T follicular helper cell (primary cell): Measurements from ENCODE around the gene GLOD4.
"Not testable (repeated sequence)": the region's sequence is repeated elsewhere in the genome, so short reads cannot be mapped to it uniquely, and the experiment has no call there.

Source experiments
- DNase-seq: peaks from one replicate; pipeline ENCODE4 v3.0.0-alpha.2; 2020; ENCODE audit warnings: low read depth

GLOD4 gene

DNA sequence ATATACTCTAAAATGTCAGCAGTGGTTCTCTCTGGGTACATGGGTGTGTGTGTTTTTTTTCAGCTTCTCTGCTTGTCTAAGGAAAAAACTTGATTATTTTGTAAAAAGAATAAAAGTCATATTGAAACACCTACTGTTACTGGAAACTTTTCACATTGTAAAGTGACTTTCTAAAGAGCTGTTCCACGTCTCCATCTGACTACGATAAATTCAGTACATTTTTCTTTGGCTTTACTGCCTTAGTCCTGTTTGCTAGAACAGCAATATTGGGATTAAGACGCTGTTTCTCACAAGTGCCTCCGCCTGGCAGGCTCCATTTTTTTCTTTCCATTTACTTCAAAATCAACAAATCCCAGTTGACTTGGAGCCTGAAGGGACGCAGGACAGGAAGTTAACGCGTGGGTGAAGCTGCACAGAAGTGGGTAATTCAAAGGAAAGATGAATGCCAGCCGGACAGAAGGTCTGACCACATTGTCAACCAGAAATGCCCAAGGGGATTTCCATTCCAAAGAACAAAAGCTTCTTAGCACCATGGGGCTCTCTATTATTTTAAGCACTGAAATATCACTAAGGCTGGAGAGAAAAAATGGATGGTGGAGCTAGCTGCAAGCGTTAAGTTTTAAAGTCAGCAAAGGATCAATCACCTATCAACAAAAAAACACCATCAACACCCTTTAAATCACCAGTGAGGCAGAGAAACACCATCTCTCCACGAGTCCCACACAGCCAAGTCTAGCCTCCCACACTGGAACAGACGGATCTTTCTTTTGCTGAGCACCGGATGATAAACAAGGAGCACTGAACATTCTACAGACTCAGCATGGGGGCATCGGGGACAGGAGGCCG is 8.4 kb downstream of the GLOD4 start:
- no peak for DNase-seq

DNA sequence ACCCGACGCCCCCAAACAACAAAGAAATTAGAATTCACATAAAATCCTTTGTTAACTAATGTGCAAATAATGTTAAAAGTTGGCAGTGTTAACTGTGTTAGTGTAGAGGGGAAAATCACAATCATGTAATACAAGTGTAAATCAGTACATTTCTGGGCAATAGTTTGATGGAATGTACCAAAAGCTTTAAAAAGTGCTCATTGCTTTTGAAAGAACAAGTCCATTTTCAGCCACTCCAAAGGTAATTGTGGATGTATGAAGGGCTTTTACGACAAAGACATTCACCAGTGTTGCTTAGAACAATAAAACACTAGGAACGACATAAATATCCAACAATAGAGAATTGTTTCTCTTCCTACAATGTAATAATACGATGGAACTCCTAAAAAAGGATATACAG is 9.1 kb downstream of the GLOD4 start:
- no peak for DNase-seq

DNA sequence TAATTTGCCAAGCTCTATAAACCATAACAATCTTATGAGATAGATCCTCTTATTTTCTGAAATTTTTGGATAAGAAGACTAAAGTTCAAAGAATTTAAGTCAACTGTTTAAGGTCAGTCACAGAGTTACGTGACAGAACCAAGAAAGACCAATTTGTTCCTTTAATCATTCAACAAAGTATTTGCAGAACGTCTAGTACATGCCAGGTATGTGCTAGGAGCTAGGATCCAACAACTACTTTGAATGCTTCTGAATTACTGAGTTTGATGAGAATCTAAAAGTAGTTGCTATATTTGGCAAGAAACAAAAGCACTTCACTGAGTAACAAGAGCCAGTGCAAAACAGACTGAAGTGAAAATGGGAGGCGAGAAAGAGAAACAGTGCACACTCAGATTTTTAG is 15.0 kb downstream of the GLOD4 start:
- DNase-seq, result no peak

DNA sequence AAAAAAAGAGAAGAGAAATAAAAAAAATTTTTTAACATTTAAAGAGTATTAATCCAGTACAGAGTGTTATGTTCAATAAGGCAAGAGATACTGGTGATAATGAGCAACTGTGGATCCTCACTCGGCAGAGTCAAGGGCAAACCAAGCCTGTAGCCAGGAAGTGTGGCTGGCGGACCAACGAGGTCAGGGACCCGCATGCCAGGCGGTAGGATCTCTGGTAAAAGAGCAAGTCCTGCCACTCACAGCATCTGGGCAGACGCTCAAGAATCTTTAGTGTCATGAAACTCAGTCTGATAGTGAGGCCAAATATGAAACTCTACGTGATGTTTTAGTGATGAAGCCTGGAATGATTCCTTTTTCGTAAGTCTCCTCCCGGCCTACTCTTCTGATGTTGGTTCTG is 21.7 kb downstream of the GLOD4 start:
- DNase-seq, result no peak

DNA sequence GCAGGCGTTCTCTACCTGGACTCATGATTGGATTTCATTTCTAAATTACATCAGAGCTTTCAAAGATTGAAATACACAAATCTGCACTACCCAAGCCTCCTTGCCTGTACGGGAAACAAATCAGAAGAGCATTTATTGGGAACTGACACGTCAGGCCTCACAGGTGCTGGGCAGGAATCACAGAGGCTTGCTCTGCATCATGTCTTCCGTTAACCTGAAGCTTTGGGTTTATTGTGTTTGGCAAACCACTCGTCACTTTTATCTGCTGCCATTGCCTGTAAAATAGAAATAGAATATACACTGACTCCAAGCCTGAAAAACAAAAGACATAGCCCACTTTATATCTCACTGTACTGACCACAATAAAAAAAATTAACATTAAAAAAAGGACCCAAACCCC is 22.1 kb downstream of the GLOD4 start:
- no peak for DNase-seq

DNA sequence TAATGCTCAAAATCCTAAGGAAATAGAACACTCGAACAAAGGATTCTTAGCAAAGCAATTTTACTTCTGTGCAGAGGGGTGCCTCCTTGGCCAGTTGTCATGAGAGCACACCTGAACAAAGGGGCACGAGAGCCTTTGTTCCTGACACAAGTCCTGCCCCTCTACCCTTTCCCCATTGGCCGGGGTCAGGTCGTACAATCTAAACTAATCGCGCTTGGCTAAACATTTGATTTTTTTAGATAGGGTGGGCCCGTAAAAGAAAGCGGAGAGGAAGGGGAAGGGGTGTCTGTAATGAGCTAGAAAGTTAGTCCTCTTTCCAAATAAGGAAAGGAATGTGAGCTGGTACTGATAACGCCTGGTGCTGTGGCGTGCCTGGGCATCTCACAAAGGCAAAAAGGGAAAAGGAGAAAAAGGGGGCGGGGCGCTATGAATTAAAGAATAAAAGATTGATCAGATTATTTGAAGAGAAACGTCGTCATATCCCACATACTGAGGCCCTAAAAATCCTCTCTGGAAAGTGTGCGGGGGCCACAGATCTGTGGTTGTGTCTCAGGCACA is 26.0 kb downstream of the GLOD4 start:
- not testable (repeated sequence) for DNase-seq

DNA sequence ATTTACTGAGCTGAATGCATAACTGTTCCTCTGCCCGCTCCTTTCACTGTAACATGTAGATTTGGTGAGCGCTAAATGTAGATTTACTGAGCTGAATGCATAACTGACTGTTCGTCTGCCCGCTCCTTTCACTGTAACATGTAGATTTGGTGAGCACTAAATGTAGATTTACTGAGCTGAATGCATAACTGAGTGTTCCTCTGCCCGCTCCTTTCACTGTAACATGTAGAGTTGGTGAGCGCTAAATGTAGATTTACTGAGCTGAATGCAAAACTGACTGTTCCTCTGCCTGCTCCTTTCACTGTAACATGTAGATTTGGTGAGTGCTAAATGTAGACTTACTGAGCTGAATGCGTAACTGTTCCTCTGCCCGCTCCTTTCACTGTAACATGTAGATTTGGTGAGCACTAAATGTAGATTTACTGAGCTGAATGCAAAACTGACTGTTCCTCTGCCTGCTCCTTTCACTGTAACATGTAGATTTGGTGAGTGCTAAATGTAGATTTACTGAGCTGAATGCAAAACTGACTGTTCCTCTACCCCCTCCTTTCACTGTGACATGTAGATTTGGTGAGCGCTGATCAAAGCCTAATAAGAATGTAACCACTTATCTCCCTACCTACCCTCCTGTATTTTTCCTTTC is 26.6 kb downstream of the GLOD4 start:
- not testable (repeated sequence) for DNase-seq

DNA sequence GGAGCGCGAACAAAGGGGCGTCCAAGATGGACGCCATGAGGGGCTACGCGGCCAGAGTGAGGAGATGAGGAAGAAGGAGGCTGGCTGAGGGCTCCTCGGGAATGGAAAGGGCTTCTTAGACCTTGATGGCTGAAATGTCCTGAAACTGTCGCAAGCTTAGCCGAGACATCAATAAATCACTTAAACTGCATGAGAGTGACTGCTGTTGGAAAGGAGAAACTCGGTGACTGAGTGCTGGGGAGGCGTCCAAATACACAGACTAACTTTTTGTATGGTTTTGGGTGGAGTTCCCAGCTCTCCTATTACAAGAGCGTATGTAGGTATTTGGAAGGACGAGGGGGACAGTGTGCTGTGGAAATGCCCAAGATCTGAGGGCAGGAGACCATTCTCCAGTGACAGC is 28.7 kb downstream of the GLOD4 start:
- DNase-seq, result no peak

DNA sequence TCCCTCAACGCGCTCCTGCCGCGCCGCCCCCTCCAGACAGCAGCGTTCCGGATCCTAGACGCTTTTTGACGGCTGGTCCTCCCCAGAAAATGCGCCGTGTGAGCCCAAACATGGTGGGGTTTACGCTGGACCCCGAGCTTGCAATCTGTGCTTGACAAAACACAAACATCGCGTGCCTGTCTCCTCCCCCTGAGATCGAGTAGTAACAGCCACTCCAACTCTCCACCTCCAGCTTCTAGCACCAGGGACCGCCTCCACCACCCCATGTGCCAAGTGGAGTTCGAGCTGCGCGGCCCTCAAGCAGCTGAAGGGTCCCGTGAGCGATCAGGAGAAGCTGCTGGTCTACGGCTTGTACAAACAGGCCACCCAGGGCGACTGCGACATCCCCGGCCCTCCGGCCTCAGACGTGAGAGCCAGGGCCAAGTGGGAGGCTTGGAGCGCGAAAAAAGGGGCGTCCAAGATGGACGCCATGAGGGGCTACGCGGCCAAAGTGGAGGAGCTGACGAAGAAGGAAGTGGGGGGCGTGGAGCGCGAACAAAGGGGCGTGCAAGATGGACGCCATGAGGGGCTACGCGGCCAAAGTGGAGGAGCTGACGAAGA is 29.4 kb downstream of the GLOD4 start:
- DNase-seq, result no peak

DNA sequence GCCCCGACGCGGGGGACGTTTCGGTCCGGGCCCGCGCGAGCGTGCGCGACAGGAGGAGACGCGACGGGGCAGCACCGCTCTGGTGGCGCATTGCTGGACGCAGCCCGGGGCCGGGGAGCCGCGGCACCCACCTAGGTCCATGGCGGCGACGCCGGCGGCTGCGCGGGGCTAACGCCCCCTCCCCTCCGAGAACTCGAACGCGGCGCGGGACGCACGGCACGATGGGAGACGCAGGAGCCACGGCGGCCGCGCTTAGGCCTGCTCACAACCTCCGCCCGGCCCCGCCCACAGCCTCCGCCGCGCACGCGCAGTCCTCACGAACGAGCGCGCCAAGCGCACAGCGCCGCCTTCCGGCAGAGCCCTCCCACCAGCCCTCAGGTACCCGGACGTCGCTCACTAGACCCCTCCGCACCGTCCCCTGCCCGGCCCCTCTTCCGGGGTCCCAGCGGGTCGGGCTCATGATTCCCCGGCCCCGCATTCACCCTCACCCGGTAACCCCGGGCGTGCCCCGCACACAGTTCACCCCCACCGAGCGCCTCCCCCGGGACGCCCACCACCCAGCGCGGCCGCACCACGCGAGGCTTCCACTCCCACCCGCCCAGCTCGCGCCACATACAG is 30.0 kb downstream of the GLOD4 start, which contains the start of gene GEMIN4:
Gene GEMIN4 (minus strand): TSS at position 263 of the 618 bp plus-strand sequence. CDS start 122 bp downstream, at position 141.
- DNase-seq, result peak; percentile 94

DNA sequence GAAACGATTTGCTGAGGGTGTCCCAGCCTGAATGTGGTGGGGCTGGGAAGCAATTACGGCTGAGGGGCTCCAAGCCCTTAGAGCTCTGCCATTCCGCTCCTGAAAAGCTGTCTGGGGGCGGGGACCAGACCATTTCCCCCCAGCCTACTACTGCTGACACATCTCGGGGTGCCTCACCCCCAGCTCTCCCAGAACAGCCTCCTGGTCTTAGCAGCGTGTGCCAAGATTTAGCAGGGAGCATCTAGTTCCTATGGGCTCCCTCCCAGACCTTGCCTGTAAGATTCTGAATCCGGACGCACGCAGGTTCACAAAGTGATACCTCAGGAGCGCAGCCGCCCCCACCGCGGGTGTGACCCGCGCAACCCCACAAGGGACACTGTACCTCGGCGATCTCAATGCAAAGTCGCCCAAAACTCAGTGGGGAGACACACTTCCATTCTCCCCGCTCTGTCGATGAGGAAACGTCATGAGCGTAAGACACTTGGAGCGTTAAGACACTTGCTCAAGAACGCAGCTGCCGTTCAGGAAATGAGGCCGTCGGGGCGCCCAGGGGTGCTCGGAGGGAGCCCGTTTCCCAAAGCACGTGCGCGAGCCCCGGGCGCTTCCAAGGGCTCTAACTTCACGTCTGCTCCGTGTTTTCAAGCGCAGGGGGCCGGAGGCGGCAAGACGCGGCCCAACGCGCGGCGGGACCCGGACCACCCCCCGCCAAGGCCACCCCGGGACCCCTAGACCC is 30.6 kb downstream of the GLOD4 start:
- DNase-seq, result no peak

DNA sequence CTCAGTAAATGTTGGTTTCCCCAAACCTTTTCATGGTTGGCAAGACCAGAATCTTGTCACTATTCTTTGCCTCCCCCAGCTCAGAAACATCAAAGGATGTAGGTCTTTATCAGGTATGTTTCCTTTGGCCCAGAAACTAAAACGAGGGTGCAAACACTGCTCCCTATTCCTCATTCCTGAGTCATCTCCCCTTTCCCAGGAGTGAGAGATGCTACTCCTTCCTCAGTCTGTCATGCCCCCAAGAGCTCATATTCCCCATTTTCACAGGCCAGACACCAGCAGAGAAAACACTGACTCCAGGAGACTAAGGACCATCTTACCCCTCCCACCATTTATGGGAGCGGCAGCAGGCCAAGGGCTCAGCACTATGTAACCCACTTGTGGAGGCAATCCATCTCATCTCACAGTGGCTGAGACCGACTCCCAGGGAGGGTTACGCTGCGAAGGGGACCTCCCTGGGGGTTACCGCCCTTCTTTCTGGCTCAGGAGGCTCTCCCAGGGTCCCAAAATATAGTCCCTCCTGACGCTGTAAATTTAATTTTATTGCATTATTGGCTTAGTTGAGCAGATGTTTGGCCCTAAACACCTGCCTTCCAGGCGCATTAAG is 31.5 kb downstream of the GLOD4 start:
- no peak for DNase-seq

DNA sequence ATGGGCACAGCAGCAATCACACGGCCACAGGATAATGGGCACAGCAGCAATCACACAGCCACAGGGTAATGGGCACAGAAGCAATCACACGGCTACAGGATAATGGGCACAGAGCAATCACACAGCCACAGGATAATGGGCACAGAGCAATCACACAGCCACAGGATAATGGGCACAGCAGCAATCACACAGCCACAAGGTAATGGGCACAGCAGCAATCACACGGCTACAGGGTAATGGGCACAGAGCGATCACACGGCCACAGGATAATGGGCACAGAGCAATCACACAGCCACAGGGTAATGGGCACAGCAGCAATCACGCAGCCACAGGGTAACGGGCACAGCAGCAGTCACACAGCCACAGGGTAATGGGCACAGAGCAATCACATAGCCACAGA is 32.7 kb downstream of the GLOD4 start:
- not testable (repeated sequence) for DNase-seq

DNA sequence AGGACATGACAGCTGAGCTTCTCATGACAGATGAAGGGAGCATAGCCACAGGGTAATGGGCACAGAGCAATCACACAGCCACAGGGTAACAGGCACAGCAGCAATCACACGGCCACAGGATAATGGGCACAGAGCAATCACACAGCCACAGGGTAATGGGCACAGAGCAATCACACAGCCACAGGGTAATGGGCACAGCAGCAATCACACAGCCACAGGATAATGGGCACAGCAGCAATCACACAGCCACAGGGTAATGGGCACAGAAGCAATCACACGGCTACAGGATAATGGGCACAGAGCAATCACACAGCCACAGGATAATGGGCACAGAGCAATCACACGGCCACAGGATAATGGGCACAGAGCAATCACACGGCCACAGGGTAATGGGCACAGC is 33.5 kb downstream of the GLOD4 start:
- DNase-seq, result not testable (repeated sequence)

DNA sequence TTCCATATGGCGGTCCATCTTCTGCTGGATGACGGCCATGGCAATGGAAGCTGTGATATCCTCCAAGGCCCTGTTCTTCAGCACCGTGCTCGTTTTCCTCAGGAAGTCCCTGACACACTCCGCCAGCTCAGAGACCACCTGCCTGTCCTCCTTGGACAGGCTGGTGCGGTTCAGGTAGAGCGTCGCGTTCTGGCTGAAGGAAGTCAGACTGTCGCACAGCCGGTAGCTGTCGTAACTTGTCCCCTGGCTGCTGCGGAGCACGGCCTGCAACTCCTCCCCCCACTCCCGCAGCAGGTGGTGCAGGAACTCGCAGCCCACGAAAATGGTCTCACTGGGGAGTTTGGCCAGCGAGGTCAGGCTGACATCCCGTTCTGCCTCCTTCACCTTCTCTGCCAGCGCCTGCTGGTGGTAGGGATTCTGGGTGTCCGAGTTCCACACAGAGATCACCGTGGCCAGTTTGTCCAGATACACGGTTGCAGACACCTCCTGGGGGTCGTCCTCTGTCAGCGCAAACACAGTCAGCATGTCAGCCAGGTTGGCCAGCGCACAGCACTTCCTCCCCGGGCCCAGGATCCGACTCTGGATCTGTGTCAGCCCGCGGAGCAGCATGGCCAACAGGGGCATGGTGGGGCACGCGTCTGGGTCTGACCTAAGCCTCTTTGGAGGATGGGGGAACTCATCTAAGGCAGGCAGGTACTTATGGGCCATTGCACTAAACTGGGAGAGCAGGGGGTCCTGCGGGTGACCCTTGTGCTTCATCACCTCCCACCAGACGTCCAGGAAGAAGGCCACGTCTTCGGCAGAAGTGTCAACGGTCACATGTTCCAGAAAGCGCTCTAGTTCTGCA is 35.1 kb downstream of the GLOD4 start:
- no peak for DNase-seq

DNA sequence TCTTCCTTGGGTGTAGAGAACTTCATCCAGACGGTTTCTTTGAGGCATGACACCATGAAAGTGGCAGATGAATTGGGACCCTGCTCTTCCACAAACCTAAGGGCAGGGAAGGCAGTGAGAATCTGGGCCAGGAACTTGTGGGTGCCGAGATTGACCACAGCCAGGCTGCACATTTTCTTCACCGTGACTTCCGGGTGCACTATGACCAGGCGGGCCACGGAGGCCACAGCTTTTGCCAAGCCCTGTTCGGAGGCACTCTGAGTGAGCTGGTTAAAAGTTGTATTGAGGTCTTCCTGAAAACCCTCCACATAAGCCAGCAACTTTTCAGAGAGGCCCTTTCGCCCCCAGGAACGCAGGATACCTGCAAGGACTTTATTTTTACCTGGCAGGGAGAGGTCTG is 35.9 kb downstream of the GLOD4 start:
- DNase-seq, result no peak

DNA sequence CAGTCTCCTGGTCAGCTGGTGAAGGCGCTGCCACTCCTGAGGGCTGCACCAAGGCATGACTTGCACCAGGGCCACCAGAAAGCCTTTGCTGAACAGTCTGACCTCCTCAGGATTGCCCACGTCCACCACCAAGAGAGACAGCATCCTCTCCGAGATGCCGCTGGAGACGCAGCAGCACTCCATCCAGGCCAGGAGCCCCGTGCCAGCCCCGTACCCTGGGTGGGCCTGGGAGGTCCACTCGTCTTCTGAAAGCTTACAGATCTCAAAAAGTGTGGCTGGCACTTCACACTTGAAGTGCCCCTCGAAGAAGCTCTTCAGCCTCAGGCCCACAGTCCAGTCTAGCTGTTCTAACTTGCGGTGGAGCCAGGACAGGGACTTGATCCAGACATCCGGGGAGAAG is 36.7 kb downstream of the GLOD4 start:
- no peak for DNase-seq

DNA sequence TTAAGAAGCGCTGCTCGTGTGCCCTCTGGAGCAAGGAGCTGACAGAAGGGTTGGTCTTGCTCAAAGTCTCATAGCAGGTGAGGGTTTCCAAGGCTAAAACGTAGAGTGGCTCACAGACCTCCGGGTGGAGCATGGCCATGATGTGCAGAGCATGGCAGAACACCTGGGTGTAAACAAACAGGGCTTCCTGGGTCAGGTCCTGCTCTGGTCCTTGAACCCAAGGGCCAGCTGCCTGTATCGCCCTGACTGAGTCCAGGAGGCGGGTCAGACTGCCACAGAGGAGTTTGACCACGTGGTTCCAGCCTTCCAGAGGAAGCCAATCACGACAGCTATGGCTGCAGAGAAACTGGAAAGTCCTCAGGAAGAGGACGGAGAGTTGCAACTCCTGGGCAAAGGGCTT is 37.1 kb downstream of the GLOD4 start:
- DNase-seq, result no peak

DNA sequence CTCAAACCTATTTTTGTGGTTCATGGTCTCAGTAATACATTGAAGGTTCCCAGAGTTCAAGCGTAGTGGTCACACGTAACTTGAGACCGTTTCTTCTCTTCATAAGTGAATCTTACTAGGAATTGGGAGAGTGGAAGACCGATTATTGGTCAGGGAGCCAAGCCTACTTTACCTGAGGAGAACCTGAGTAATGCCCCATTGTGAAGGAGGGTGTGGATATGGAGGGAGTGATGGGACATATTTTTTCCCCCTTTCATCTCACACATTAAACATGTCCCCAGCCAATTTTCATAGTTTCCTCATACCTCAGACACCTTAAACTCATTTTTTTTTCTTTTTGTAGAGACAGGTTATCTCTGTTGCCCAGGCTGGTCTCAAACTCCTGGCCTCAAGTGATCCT is 38.9 kb downstream of the GLOD4 start:
- DNase-seq, result no peak

DNA sequence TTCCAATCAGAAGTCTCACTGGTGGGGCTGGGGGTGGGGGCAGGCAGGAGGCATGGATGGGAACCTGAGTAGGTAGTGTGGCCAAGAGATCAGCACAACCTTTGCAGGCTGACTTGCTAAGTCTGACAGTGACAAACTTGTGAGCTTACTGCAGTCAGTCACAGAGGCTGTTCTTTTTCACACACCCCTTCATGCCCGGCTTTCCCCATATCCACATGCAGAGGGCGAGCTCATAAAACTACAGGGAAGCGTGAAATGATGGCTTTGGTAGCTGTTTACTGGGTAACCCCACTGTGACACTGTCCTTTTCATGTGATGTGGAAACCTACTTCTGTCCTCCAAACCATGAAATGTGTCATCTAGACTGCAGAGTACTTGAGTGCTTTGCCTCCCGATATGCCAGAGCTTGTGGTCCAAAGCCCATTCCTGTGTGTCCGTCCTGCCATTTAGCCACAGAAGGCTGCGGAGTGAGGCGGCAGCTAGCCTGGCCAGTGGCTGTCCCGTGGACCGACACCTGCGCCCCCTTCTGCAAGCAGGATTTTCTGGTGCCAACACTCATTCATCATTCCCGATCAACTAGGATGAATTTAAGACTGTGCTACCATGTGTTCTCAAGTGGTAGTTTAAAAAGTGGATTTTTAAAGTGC is 39.8 kb downstream of the GLOD4 start:
- DNase-seq, result no peak
